Epithelial cell of esophagus (primary cell): ENCODE measurements around the gene SDC3.
"Not testable (repeated sequence)": the region's sequence is repeated elsewhere in the genome, so short reads cannot be mapped to it uniquely, and the experiment has no call there.

Experiments
- DNase-seq: peaks from one replicate; pipeline ENCODE4 v3.0.0; 2010; ENCODE audit warnings: low read depth
- H3K4me3 ChIP-seq: 2 replicates; pipeline ENCODE4 v1.5.1; 2011; ENCODE audit warnings: mild to moderate bottlenecking, low read length, control low read depth
- CTCF ChIP-seq: IDR thresholded peaks from 2 replicates; pipeline ENCODE4 v1.5.1; 2011; ENCODE audit warnings: low read depth, mild to moderate bottlenecking, low read length, control low read depth, inconsistent platforms; ENCODE audit not compliant: insufficient read depth; ENCODE audit errors: missing control alignments

The SDC3 gene

GRCh38 chr1:30950053-30950452 lies 41.5 kb upstream of the SDC3 start:
- no peak for DNase-seq
- no peak overlapping the region for H3K4me3 ChIP-seq
- no peak for TF ChIP-seq CTCF

- H3K4me3 ChIP-seq, DNase-seq: not testable (repeated sequence)
These were observed 40.9 kb upstream of the SDC3 start for GRCh38 chr1:30949487-30949838.

GRCh38 chr1:30948813-30949486 lies 40.4 kb upstream of the SDC3 start:
- not testable (repeated sequence) for H3K4me3 ChIP-seq, DNase-seq

GRCh38 chr1:30948278-30948677 lies 39.7 kb upstream of the SDC3 start:
- DNase-seq: no peak
- TF ChIP-seq CTCF: no peak
- H3K4me3 ChIP-seq: no peak overlapping the region

- DNase-seq: no peak
- no peak overlapping the region for H3K4me3 ChIP-seq
- no peak for TF ChIP-seq CTCF
These were observed 38.7 kb upstream of the SDC3 start for GRCh38 chr1:30947212-30947611.

- no peak for TF ChIP-seq CTCF
- DNase-seq: no peak
- H3K4me3 ChIP-seq: no peak overlapping the region
These were observed 33.9 kb upstream of the SDC3 start for GRCh38 chr1:30942326-30942963.

GRCh38 chr1:30940541-30940940 lies 32.0 kb upstream of the SDC3 start:
- DNase-seq: no peak
- TF ChIP-seq CTCF: no peak
- H3K4me3 ChIP-seq: no peak overlapping the region

- peak; percentile 34 for DNase-seq
- H3K4me3 ChIP-seq: no peak overlapping the region
- TF ChIP-seq CTCF: no peak
These were observed 28.1 kb upstream of the SDC3 start for GRCh38 chr1:30936541-30937171.

- not testable (repeated sequence) for H3K4me3 ChIP-seq, DNase-seq
These were observed 27.2 kb upstream of the SDC3 start for GRCh38 chr1:30935758-30936157.
